Endometrial microvascular endothelial cells (primary cell): ENCODE measurements around the gene RAP1GAP2. TPM values are rescaled to one million over a fixed set of nuclear protein-coding genes. Genes with fewer than 3 reads are reported as not detected.
"Not testable (repeated sequence)": the region's sequence is repeated elsewhere in the genome, so short reads cannot be mapped to it uniquely, and the experiment has no call there.

Experiments
- in situ Hi-C: cut with HindIII; loops from 2 replicates; pipeline ENCODE4 v1.10.0; 2017; ENCODE audit warnings: low sequenced_read_pairs, low pct_unique_long_range_greater_than_20kb; ENCODE audit errors: inconsistent ontology term
- total RNA-seq: library from RNA; depleted of rRNA; stranded (reverse); fragments of >200 nt; gene quantifications from one replicate; pipeline ENCODE4 v1.2.3, GENCODE V29; 2015; ENCODE audit errors: inconsistent ontology term

RAP1GAP2 gene
- total RNA-seq, 1 donor from 2014 or later = 2.5 TPM

- in situ Hi-C loops = no loop called here
These were observed 12.8 kb upstream of the RAP1GAP2 start for GRCh38 chr17:2783310-2784030.

DNA sequence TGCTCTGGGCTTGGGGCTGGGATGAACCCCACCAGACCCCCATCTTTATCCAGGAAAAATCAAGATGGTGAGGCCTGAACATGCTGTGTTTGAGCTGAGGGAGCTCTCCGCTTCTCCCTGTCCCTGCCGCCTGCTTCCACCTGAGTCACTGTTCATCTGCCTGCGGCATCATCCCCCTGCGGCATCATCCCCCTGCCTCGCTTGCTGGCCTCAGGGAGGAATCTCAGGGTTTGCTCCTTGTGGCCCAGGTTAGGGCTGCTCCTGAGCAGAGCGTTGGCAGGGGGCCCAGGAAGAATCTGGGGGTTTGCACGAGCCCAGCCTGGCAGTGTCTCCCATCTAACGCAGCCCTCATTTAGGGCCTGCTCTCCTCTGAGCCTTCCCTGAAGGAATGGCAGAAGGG is 11.4 kb upstream of the RAP1GAP2 start:
- in situ Hi-C loops = no loop called here

- in situ Hi-C loops = not testable (repeated sequence)
These were observed 10.9 kb upstream of the RAP1GAP2 start for GRCh38 chr17:2785376-2785775.

DNA sequence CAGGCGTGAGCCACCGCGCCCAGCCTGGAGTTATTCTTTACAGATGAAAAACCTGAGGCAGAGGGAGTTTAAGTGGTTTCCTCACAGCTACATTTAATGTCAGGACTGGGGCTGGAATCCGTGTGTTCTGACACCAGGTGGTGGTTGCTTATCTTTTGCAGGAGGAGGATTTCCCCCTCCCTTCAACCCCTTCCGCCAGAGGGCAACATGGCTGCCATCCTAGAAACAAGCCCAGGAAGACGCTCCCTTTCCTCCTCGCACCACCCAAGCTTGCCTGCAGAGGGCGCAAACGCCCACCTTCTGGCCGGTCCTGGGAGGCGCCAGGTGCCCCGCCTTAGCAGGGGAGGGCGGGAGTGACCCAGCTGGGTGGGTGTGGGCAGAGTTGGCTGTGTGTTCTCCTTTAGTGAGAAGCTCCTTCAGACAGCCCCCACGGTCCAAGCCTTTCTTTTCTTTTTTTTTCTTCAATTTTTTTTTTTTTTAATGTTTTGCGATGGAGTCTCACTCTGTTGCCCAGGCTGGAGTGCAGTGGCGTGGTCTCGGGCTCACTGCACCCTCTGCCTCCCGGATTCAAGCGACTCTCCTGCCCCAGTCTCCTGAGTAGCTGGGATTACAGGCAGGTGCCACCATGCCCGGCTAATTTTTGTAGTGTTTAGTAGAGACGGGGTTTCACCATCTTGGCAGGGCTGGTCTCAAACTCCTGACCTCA is 9.9 kb upstream of the RAP1GAP2 start:
- in situ Hi-C loops = no loop called here

GRCh38 chr17:2789700-2790099 is 6.5 kb upstream of the RAP1GAP2 start:
- in situ Hi-C loops = no loop called here

- in situ Hi-C loops = no loop called here
These were observed 3.7 kb upstream of the RAP1GAP2 start for GRCh38 chr17:2792366-2793169.

GRCh38 chr17:2794111-2794803 is 2.0 kb upstream of the RAP1GAP2 start:
- in situ Hi-C loops = no loop called here

GRCh38 chr17:2795441-2796163 is 636 bp upstream of the RAP1GAP2 start:
- in situ Hi-C loops = no loop called here

- in situ Hi-C loops = no loop called here
These were observed 988 bp downstream of the RAP1GAP2 start for GRCh38 chr17:2797226-2797625.

GRCh38 chr17:2797637-2798036 is 1.4 kb downstream of the RAP1GAP2 start:
- in situ Hi-C loops = no loop called here

DNA sequence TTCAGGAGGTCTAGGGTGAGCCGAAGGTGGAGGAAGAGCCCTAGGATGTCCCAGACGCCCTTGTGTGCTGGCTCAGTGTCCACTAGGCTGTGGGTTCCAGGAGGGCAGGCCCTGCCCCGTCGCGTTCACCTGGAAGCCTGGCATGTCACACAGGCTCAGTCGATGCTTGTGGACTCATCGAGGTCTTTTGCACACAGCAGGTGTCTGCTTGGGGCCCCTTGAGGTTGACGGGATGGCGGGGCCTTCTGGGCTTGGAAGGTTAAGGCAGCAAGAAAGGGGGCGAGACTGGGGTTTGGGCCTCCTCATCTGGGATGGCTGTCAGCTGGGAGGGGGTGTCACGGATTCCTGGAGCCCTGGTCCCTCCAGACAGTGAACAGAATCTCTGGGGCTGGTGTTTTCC is 1.9 kb downstream of the RAP1GAP2 start:
- in situ Hi-C loops = no loop called here

- in situ Hi-C loops = no loop called here
These were observed 2.4 kb downstream of the RAP1GAP2 start for GRCh38 chr17:2798678-2799077.

DNA sequence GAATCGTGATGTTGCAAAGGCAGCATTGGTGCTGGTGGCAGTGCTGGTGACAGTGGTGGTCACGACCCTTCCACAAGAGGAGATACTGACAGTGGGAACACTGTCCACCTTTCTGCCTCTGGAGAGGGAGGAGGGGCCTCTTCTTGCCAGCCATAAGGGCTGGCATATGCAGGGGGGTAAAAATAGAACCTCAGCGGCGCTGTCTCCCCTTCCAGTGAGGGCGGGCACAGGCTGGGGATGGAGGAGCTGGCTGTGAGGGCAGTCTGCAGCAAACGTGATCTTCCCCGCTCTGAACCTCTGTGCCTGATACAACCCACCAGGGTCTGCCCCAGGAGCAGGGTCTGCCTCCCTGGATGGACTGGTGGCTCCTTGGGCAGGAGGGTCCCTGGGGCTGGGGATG is 3.4 kb downstream of the RAP1GAP2 start:
- in situ Hi-C loops = no loop called here

DNA sequence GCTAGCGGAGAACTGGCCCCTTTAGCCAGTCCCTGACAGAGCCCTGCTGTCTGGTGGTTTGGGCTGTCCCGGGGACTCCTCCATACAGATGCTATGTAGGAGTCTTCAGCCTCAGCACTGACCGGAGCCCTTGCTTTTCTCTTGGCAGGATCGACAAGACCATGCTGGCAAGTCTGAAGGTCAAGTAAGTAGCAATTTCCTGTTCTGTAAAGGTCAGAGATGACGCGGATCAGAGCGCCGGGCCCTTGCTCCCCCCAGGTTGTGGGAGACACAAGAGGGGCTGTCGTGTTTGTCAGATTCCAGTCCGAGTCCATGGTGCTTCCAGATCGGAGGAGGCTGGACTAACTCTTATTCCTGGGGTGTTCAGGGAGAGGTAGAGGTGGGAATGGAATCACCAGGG is 4.1 kb downstream of the RAP1GAP2 start:
- in situ Hi-C loops = no loop called here

DNA sequence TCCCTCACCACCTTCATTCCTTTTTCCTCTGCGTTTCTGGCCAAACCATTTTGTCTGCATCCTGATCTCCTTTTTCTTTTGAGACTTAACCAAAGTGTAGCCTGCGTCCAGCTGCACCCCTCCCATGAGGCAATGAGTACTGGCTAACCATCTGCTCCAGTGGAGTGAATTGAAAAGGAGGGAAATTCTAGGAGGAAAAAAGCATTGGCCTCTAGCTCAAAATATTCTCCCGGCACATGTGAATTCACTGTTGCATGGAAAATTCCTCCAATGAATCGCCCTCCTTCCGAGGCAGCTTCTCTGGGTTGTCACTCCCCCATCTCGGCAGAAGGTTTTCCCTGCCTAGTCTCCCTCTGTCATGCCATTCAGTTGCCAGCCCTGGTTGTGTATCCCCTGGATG is 5.6 kb downstream of the RAP1GAP2 start:
- in situ Hi-C loops = no loop called here

- in situ Hi-C loops = no loop called here
These were observed 6.3 kb downstream of the RAP1GAP2 start for GRCh38 chr17:2802574-2802973.

DNA sequence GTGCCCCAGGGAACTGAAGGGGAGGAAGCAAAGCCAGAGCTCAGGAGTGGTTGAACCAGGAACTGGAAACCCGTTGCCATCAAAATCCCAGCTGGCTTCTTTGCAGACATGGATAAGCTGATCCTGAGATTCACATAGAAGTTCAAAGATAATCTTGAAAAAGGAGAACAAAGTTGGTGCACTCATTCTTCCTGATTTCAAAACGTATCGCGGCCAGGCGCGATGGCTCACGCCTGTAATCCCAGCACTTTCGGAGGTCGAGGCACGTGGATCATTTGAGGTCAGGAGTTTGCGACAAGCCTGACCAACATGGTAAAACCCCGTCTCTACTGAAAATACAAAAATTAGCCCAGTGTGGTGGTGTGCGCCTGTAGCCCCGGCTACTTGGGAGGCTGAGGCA is 7.1 kb downstream of the RAP1GAP2 start:
- in situ Hi-C loops = no loop called here

GRCh38 chr17:2803971-2804370 is 7.7 kb downstream of the RAP1GAP2 start:
- in situ Hi-C loops = no loop called here

- in situ Hi-C loops = no loop called here
These were observed 8.7 kb downstream of the RAP1GAP2 start for GRCh38 chr17:2804912-2805311.
